C4-2B (cell line): ENCODE results near the gene AUTS2.

ENCODE experiments used
- CTCF ChIP-seq: fragments of 450-650 bp; conservative IDR thresholded peaks from 2 replicates; pipeline ENCODE4 v1.5.1; 2017; ENCODE audit warnings: mild to moderate bottlenecking
- ZFX ChIP-seq: fragments of 450-650 bp; IDR thresholded peaks from 2 replicates; pipeline ENCODE4 v1.6.1; 2017

DNA sequence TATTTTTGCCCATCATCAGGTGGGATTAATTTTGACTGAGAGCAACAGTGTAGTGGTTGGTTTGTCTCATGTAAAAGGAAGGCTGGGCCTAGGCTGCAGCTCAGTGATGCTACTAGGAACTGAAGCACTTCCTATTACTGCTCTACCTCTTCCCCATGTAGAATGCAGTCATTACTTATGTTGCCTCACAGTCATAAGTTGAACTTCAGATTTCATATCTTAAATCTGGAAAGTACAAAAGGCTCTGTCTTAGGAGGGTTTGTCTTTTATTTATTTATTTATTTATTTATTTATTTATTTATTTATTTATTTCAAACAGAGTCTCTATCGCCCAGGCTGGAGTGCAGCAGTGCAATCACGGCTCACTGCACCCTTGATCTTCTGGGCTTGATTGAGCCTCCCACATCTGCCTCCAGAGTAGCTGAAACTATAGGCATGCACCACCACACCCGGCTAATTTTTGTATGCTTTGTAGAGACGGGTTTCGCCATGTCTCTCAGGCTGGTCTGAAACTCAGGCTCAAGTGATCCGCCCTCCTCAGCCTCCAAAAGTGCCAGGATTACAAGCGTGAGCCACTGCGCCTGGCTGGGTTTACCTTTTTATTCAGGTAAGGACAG lies 812.0 kb downstream of the AUTS2 start:
- TF ChIP-seq CTCF: no peak
- TF ChIP-seq ZFX: no peak
